ENCODE measurements around the gene BRD3. TPM values are rescaled to one million over a fixed set of nuclear protein-coding genes. Genes with fewer than 3 reads are reported as not detected.

BRD3 gene
- total RNA-seq, 1 donor from 2014 or later = 48.7 TPM

DNA sequence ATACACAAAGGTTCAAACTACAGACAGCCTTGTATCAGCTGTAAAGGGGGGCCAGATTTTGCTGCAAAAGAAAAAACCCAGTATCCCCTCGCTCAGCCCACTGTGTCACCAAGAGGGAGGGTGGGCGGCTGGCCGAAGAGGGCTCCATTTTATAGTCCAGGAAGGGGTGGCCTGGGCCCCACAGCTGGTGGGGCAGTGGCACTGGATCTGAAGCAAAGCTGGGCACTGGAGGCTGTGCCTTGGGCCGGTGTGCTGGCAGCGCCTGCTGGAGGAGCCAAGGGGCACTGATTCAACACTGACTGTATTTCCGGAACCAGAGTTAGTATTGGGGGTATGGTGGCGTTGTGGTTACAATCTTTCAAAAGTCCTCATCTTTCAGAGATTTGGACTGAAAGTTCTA is 9.1 kb downstream of the BRD3 start:
- no peaks in the 10 kb centered on the region for H3K36me3 Mint-ChIP-seq (ENCODE audit: low read depth)
- H3K4me3 Mint-ChIP-seq (ENCODE audit: unreplicated experiment) = no peak overlapping the region
- DNase-seq (ENCODE audit: low spot score) = peak; percentile 65
- H3K9me3 Mint-ChIP-seq (ENCODE audit: low read depth) = no peaks in the 10 kb centered on the region
- no peak overlapping the region for H3K27ac Mint-ChIP-seq (ENCODE audit: unreplicated experiment)
- H3K4me1 Mint-ChIP-seq (ENCODE audit: low read depth) = peaks cover 23% of the 10 kb centered on the region
- TF ChIP-seq, protein P1, sequence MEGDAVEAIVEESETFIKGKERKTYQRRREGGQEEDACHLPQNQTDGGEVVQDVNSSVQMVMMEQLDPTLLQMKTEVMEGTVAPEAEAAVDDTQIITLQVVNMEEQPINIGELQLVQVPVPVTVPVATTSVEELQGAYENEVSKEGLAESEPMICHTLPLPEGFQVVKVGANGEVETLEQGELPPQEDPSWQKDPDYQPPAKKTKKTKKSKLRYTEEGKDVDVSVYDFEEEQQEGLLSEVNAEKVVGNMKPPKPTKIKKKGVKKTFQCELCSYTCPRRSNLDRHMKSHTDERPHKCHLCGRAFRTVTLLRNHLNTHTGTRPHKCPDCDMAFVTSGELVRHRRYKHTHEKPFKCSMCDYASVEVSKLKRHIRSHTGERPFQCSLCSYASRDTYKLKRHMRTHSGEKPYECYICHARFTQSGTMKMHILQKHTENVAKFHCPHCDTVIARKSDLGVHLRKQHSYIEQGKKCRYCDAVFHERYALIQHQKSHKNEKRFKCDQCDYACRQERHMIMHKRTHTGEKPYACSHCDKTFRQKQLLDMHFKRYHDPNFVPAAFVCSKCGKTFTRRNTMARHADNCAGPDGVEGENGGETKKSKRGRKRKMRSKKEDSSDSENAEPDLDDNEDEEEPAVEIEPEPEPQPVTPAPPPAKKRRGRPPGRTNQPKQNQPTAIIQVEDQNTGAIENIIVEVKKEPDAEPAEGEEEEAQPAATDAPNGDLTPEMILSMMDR (IDR thresholded peaks at IDR 0.05) = no peak
- H3K27me3 Mint-ChIP-seq (ENCODE audit: low read depth) = no peaks in the 10 kb centered on the region

DNA sequence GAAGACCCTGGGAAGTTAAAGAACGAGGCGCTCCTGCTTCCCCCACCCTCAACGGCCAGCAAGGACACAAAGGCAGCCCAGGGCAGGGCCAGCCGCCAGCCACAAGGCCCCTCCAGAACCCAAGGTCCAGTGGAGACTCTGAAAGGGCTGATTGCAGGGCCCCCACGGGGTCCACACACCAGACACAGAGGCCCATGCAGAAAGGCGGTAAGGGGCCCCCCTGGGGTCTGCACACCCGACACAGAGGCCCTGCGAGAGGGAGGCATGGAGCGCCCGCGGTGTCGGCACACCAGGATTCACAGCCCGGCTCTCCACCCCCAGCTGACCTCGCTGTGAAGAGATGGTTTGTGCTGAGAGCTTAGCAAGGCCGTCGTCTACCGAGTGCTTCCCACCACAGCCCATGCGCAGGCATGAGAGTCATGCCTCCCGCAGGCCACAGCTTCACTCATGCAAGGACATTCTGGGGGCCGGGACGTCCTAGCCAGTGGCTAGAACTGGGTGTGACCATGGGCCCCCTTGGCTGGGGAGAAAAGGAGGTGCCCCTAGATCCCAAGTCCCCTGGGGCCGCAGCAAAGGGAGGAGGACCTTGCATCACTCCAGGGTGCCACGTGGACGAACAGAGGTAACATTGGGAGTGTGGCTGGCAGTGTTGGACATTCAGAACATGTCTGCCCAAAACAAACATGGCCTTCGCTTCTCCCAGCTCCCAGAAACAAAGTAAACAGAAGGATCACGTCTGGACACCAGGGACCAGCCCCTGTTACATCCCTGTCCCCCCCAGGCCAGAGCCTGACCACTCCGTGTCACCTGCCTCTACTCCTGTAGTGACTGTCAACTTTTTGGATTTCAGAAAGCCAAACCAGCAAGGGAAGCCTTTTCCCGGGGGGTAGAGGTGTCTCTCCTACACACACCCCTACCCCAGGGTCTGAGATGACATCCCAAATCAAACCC is 9.8 kb downstream of the BRD3 start:
- DNase-seq (ENCODE audit: low spot score) = peak; percentile 87
- H3K4me1 Mint-ChIP-seq (ENCODE audit: low read depth) = peaks cover 19% of the 10 kb centered on the region
- H3K27ac Mint-ChIP-seq (ENCODE audit: unreplicated experiment) = no peak overlapping the region
- no peaks in the 10 kb centered on the region for H3K36me3 Mint-ChIP-seq (ENCODE audit: low read depth)
- no peak overlapping the region for H3K4me3 Mint-ChIP-seq (ENCODE audit: unreplicated experiment)
- no peaks in the 10 kb centered on the region for H3K9me3 Mint-ChIP-seq (ENCODE audit: low read depth)
- H3K27me3 Mint-ChIP-seq (ENCODE audit: low read depth) = no peaks in the 10 kb centered on the region
- TF ChIP-seq, protein P1 (IDR thresholded peaks at IDR 0.05) = no peak

DNA sequence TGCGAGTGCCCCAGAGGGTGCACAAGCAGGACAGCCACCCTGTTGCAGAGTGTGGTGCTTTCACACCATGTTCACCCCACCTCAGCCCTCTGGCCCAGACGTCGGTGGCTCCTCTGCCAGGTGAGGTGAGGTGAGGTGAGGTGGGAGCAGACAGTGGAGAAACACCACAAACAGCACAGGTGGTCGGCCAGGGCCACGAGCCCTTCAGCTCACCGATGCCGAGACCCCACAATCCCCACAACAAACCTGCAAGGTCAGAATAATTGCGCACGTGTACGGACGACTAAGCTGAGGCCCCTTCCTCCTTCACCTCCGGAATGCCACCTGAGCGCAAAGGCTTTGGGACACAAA is 10.5 kb downstream of the BRD3 start:
- Mint-ChIP-seq H3K27me3 (ENCODE audit: low read depth) (no peaks in the 10 kb centered on the region), H3K27ac (ENCODE audit: unreplicated experiment) (no peak overlapping the region), H3K9me3 (ENCODE audit: low read depth) (no peaks in the 10 kb centered on the region), H3K36me3 (ENCODE audit: low read depth) (no peaks in the 10 kb centered on the region), H3K4me1 (ENCODE audit: low read depth) (peaks cover 19% of the 10 kb centered on the region), H3K4me3 (ENCODE audit: unreplicated experiment) (no peak overlapping the region)
- TF ChIP-seq, protein P1 (IDR thresholded peaks at IDR 0.05) = no peak
- peak; percentile 80 for DNase-seq (ENCODE audit: low spot score)

DNA sequence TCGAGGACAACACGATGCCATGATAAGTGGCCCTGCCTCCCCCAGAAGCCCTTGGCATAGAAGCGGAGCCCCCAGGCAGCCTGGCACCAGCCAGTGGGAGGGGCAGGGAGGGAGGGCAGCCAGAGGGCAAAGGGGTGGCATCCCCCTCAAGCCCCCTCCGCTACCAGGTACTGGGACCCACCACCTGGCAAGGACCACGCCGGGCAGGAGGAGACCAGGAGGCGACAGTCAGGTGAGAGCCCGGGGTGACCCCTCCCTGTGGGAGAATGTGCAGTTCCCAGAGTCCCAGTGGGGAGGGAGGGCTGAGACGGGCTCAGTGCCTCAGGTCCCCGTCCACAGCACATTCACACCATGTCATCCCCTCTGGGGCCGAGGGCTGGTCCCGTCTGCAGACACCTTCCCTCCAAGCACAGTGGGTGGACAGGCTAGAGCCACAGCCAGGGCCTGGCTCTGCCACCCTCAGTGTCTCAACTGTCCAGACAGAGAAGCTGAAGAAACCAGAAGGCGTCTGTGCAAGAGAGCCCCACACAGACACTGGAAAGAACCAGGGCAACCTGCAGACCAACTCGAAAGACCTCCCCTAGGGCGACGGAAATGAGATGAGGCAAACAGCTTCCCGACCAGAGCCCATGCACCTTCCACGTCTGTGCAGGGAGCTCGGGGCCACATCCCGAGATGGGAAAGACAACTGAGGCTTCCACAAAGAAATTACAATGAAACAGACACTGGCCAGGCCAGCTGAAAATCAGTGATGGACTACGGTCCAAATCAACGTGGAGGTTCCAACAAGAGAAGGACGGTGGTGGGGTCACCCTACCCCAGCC is 11.1 kb downstream of the BRD3 start:
- H3K27me3 Mint-ChIP-seq (ENCODE audit: low read depth) = no peaks in the 10 kb centered on the region
- no peaks in the 10 kb centered on the region for H3K9me3 Mint-ChIP-seq (ENCODE audit: low read depth)
- H3K27ac Mint-ChIP-seq (ENCODE audit: unreplicated experiment) = peak overlapping the region; percentile 81
- H3K4me1 Mint-ChIP-seq (ENCODE audit: low read depth) = peaks cover 19% of the 10 kb centered on the region
- DNase-seq (ENCODE audit: low spot score) = peak; percentile 90
- TF ChIP-seq, protein P1 (IDR thresholded peaks at IDR 0.05) = no peak
- no peaks in the 10 kb centered on the region for H3K36me3 Mint-ChIP-seq (ENCODE audit: low read depth)
- H3K4me3 Mint-ChIP-seq (ENCODE audit: unreplicated experiment) = no peak overlapping the region

DNA sequence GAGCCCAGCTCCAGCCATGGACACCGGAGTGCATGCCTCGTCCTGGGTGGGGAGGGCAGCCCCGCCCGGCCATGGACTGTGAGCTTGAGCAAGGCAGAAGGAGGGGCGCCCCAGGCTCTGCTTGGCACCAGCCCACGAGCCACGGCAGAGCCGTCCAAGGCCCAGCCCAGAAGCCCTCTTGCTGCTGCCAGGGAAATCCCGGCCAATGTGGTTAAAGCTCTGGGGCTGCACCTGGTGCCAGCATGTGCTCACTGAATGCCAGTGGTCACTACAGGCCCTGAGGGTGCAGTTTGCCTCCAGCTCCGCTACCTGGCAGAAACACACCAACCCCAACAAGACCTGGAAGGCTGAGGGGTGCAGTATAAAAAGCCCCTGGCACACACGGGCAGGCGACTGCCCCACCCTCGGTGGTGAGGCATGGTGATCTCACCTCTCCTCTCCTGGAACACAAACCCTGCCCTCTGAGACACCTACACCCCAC is 11.8 kb downstream of the BRD3 start:
- no peaks in the 10 kb centered on the region for H3K27me3 Mint-ChIP-seq (ENCODE audit: low read depth)
- peak overlapping the region; percentile 81 for H3K27ac Mint-ChIP-seq (ENCODE audit: unreplicated experiment)

More for the DNA sequence above, 11.8 kb downstream of the BRD3 start:
- DNase-seq (ENCODE audit: low spot score) = peak; percentile 87
- Mint-ChIP-seq H3K4me1 (ENCODE audit: low read depth) (peaks cover 19% of the 10 kb centered on the region), H3K36me3 (ENCODE audit: low read depth) (peaks cover 5% of the 10 kb centered on the region), H3K4me3 (ENCODE audit: unreplicated experiment) (no peak overlapping the region), H3K9me3 (ENCODE audit: low read depth) (no peaks in the 10 kb centered on the region)
- TF ChIP-seq, protein P1 (IDR thresholded peaks at IDR 0.05) = no peak

All from chondrocyte (in vitro differentiated cells).